GM21619 (cell line): Measurements from ENCODE around the gene TJP2.
"Not testable (repeated sequence)": the region's sequence is repeated elsewhere in the genome, so short reads cannot be mapped to it uniquely, and the experiment has no call there.

Experiments used
- ATAC-seq: cut with Tn5 transposase; IDR thresholded peaks from one replicate; pipeline ENCODE4 v1.9.1; 2021; ENCODE audit not compliant: unreplicated experiment

TJP2 gene

DNA sequence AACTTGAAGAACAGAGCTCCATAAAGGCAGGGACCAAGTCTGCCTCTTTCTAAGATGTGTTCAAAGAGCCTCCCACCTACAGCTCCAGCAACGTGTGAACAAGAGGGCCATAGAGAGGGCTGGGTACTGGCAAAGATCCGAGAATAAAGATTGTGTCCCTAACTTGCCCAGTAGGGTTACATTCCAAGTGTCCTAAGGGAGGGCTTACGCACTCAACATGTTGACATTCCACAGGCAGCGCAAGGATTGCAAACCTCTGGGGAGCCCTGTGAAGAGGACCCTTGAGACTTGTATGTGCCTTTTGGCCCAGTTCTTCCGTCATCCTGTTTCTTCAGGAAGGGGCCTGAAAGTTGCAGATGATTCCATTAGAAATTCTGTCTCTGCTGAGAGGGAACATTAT, 102.7 kb downstream of the TJP2 start:
- no peak for ATAC-seq

- ATAC-seq, result peak; percentile 82
These were observed 105.1 kb downstream of the TJP2 start for GRCh38 chr9:69279084-69279731.

- no peak for ATAC-seq
These were observed 105.7 kb downstream of the TJP2 start for GRCh38 chr9:69279733-69280132.

- no peak for ATAC-seq
These were observed 108.9 kb downstream of the TJP2 start for GRCh38 chr9:69283003-69283402.

DNA sequence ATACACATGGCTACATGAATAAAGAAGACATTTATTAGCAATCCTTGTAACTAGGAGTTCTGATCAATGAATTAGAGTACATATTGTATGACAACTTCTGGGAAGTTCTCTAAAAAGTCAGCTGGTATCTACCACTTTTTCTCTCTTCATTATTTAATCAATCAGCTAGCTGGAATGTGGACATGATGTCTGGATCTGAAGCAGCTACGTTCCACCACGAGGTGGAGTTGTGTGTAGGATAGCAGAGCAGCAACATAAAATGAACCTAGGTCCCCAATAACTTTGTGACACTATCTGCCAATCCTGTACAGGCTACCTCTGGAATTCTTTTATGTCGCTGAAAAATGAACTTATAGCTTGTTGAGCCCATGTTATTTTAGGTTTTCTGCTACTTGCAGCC, 118.0 kb downstream of the TJP2 start:
- no peak for ATAC-seq

DNA sequence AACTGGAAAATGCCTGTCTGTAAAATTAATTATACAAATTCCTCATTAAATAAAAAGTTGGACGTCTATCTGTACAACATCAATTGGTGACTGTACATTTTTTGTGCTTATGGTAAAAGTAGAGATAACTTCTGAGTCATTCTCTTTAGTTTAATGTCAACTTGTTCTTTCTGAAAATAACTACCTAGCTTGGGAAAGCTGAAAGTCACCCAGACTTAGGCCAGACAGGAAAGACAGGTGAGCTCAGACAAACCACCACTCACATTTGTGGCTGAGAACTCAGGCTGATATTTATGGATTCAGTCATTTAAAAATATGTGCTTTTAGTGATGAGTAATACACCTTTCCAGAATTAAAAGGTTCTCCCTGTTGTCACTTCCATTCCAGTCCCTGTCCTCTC, 119.1 kb downstream of the TJP2 start:
- ATAC-seq, result no peak

DNA sequence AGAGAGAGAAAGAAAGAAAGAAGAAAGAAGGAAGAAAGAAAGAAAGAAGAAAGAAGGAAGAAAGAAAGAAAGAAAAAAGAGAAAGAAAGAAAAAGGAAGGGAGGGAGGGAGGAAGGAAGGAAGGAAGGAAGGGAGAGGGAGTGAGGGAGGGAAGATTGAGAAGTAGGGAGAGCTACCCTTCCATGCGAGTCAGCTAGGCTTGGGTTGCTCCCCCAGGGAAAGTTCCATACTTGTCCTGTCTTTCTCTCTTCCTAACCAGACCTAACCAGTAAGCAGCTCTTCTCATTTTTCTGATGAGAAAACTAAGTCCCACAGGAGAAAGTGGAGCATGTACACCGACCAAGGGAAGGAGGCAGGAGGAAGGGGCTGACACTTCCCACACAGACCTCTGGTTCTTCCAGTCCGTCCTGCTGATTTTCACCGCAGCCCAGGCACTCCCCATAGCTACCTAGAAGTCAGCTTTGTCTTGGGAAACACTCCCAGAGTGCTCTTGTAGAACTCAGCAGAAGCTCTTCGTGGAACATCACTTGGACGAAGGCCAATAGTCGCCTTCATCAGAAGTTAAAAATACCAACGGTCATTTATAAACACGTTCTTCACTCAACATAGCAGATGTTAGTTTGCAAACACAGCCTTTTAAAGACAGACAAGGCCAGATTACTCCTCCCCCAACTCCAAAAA, 121.9 kb downstream of the TJP2 start:
- no peak for ATAC-seq

DNA sequence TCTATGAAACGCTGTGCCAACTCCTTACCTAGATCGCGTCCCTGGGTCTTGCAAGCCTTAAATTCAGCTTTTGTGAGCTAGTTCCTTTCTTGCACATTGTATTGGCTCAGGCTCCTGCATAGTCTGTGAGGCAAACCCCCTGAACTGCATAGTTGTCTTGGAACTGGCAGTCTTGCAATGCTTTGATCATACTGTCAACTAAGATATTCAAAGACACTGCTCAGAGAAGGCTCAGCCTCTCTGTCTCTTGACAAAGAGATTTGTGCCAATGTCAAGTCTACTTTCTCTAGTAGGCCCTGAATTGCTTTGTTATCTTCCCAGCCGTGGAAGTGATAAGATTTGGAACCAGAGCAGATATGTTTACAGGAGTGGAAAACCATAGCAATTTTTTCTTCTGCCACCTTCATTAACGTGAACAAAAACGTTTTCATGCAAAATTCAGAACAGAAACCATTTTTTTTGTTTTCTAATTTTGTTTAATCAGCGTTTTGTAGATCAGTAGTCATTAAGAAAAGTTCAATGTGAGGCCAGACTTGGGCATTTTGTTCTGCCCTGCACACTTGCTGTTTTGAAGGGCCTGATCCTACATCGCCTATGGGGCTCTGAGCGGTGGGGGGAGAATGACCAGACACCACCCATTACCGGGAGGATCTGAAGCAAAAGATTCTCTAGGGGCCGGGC, 123.4 kb downstream of the TJP2 start:
- ATAC-seq, result no peak

- no peak for ATAC-seq
These were observed 125.2 kb downstream of the TJP2 start for GRCh38 chr9:69299315-69299714.

DNA sequence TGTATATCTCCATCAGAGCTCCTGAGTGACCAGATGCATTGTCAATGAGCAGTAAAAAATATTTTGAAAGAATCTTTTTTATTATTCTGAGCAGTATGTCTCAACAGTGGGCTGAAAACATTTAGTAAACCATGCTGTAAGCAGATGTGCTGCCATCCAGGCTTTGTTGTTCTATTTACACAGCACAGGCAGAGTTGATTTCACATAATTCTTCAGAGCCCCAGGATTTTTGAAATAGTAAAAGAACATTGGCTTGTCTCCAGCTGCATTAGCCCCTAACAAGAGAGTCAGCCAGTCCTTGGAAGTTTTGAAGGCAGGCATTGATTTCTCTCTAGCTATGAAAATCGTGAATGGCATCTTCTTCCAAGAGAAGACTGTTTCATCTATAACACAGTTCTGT, 125.7 kb downstream of the TJP2 start:
- ATAC-seq, result no peak

- no peak for ATAC-seq
These were observed 129.3 kb downstream of the TJP2 start for GRCh38 chr9:69303331-69303730.

- not testable (repeated sequence) for ATAC-seq
These were observed 132.9 kb downstream of the TJP2 start for GRCh38 chr9:69306895-69307445.

DNA sequence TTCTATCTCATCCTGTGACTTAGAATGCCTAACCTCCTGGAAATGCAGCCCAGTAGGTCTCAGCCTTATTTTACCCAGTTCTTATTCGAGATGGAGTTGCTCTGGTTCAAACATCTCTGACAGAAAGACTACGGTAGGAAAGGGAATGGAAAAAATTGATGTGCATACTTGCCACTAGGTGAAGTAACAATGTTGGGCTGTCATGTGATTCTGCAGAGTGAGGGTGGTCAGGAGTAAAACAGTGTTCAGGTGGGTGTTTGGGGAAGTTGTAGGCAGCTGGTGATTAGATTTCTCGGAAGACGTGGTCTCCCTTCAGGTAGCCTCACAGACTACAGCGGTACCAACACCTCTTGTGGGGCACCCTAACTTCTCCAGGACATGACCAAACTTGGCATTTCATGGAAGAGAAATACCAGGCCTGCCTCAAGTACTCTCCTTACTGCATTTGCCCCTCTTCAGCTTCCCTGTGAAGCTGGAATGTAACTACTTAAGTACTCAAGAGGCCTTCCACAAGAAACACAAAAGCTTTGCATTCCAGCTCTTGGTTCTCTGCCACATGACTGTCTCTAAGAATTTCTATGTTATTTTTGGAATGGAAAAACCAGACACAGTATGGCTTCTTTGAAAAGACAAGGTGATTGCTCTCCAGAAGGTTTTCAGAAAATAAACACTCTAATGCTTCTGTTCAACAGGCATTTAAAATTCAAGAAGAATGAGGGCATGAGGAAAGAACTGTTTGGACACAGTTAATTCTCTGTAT, 133.5 kb downstream of the TJP2 start:
- no peak for ATAC-seq

DNA sequence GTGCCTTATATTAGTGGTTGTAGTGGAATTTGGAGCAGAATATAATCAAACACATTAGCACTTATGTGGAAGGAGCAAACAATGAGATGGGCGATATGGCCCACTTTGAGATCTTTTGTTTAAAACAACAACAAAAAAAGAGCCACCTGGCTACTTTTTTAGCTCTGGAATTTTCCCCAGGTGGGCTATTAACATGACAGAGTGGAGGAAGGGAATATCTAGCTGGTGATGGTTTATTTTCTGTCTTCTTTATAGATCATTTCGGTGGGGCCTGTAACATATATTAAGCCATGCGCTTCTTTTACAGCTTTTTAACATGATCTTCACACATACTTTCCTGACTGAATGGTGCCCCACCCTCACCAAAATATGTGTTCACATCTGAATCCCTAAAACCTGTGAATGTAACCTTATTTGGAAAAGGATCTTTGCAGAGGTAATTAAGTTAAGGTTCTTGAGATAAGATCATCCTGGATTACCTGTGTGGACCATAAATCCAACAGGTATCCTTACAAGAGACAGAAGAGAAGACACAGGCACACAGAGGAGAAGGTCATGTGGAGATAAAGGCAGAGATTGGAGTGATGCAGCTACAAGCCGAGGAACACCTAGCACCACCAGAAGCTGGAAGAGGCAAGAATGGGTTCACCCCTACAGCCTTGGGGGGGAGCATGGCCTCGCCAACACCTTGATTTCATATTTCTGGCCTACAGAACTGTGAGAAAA, 134.3 kb downstream of the TJP2 start:
- no peak for ATAC-seq

- no peak for ATAC-seq
These were observed 139.1 kb downstream of the TJP2 start for GRCh38 chr9:69313175-69313574.

- ATAC-seq, result no peak
These were observed 140.5 kb downstream of the TJP2 start for GRCh38 chr9:69314547-69314946.

GRCh38 chr9:69317081-69317480, 143.0 kb downstream of the TJP2 start:
- no peak for ATAC-seq

DNA sequence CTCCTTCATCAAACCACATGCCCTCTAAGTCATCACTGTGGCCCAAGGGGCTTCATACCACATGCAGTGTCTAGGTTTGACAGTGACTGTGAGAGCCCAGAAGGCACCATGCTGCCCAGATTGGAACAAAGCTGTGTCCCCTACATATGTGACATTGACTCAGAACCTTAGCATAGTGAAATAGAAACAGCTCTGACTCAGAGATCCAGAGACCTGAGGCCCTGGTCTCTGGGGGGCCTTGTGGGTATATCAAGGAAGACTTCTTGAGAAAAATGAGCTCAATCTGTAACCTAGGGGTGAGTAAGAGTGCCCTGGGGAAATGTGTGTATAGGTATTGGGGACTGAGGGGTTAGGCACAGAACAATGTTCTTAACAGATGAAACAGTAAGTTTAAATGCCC, 143.8 kb downstream of the TJP2 start:
- ATAC-seq, result peak; percentile 95

DNA sequence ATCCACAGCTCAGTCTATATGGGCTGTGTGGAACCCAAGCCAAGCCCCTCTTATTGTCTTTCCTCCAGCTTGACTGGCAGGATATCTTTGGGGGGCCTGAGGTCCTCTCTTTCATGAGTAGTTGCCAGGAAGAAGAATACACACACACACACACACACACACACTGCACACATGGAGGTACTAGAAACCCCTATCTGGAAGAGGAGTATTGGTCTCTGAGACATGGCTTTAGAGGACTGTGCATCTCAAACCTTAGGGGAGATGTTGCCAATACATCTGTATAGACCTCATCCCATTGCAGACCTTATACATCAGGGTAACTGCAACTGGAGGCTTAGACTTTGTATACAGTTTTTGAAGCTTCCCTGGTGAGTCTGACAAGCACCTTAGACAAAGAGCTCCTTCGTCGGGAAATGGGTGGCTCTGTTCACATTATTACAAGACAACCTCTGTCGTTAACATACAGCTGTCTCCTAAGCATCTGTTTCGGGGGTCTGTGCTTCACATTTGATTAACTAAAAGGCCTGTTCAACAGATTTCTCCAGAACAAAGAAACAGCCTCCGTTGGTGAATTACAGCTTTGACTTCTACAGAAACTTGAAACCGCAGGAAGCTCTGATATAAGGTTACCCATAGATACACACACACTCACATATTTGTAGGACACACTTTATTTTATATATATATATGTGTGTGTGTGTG, 145.4 kb downstream of the TJP2 start:
- no peak for ATAC-seq

DNA sequence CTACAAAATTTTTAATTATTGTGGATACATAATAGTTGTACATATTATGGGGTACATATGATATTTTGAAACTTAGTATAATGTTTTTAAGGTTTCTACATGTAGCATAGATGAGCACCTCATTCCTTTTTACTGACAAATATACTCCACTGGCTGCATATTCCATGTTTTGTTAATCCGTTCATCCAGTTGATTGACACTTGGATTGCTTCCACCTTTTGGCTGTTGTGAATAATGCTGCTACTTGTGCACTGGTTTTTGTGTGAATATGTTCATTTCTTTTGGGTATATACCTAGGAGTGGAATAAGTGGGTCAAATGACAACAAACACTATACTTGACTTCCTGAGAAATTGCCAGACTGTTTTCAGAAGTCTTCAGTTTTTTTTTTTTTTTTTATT, 148.2 kb downstream of the TJP2 start:
- no peak for ATAC-seq
